ENCODE results near the gene CYREN. TPM values are rescaled to one million over a fixed set of nuclear protein-coding genes. Genes with fewer than 3 reads are reported as not detected.

Gene CYREN
- total and polyA plus RNA-seq, 9 of the 15 experiments (the other 6 are each of a cell fraction or from before 2014, with no cell fraction given) = 13.9 to 108 (median 88.8) TPM

GRCh38 chr7:135169964-135170273 is 588 bp downstream of the CYREN start (continued):
- peak in 1 of 2 experiments; percentile 10; a peak in 1 of 4 replicates for TF ChIP-seq ZMIZ1 (IDR thresholded peaks at IDR 0.05; ENCODE audit: low read depth in 2 of 2, low read length in 2 of 2)
- no peak; the same call in 1 of the 2 replicates for TF ChIP-seq CREB1 (IDR thresholded peaks at IDR 0.05)
- 0 out of 2 replicates have a peak, but pooled peaks have one; percentile 3 for TF ChIP-seq CREB1 (CRISPR knock-in tag; IDR thresholded peaks at IDR 0.05)

DNA sequence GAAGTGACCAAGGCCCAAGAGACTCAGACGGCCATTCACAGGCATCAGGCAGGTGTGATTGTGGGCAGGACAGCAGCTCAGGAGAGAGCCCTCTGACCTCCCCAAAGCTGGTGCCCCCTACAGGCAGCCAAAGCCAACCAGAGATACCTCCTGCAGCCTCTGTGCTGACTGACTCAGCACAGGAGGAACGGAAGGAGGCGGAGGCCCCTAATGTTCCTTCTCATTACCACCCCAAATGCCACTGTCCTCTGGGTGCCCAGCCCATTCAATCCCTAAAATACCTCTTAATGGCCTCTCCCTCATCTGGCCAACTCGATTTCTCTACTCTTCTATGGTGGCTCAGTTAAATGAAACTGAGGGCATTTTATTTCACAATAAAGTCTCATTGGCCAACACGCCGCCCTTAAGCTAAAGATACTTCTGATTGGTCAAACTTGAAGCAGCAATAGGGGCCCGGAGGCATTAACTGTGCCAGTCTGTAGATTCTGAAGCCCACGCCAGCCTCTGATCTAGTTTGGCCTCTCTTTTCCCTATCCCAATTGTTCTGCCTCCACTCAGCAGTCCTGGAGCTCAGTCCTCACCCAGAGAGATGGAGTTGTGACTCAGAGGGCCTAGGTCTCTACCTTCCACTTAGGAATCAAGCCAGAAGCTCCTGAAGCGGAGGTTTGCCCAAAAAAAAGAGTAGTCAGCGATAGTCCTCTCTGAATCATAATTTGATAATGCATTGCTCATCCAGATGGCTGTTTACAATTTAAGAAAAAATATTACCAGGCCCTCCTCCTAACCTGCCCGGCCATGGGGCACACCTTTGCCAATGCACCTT is 1.2 kb downstream of the CYREN start:
- peak overlapping the region; percentile 96 to 100 for H3K9ac ChIP-seq (ENCODE audit: insufficient read depth in 1 of 2, low read depth in 2 of 2, low read length in 2 of 2)
- H3K4me3 ChIP-seq = peak overlapping the region; percentile 83
- BruUV-seq (replicated peaks) = TSS peak; percentile 54
- H4K20me1 ChIP-seq (replicated peaks; ENCODE audit: control insufficient read depth, insufficient read depth, low read length) = 0 out of 2 replicates have a peak, but pooled peaks cover 5% of the 10 kb centered on the region
- intact Hi-C loops (cut with micrococcal nuclease) = loop anchor here (1.0 kb wide), 1 partner anchor 183 kb away; the partner anchor contains the start of gene AGBL3
- H2AFZ ChIP-seq (ENCODE audit: low read depth, low read length) = 0 out of 2 replicates have a peak overlapping the region, but pooled peaks have one; percentile 93
- in situ Hi-C loops (cut with MboI) = no loop called here
- peak overlapping the region; percentile 88 for H3K4me2 ChIP-seq (ENCODE audit: insufficient read depth, low read length)
- 26% methylated on average over 11 of the region's 11 CpGs for WGBS (ENCODE audit: insufficient coverage, low coverage, missing lambda C conversion rate)
- ChIA-PET CTCF (ENCODE audit: low intra/inter-chr PET ratio) (interaction anchor here (0.6 to 0.8 kb wide), 2 partner anchors 183 to 294 kb away, joined by 4 to 5 read pairs; partner anchors contain the start of gene AGBL3), POLR2A (interaction anchor here (0.6 to 1.5 kb wide), 7 partner anchors 9 to 232 kb away, joined by 3 to 11 read pairs (median 3); partner anchors contain the start of genes TMEM140 and WDR91)
- H3K27ac ChIP-seq (ENCODE audit: extremely low read depth, low read depth, low read length) = peak overlapping the region; percentile 95
- peak; percentile 81 for FAIRE-seq
- no peaks in the 10 kb centered on the region for H3K9me1 ChIP-seq (ENCODE audit: control insufficient read depth, insufficient read depth, low read length)
- H3K36me3 ChIP-seq (ENCODE audit: control insufficient read depth, insufficient read depth, low read length) = peaks cover 46% of the 10 kb centered on the region
- DNase-seq (ENCODE audit: extremely low read depth in 1 of 4, low spot score in 3 of 4) = peak; percentile 78 to 89 (median 82)
- peaks cover 33% of the 10 kb centered on the region for H3K79me2 ChIP-seq (ENCODE audit: control insufficient read depth, insufficient read depth, low read length)
- peaks cover 15 to 30% of the 10 kb centered on the region in 2 experiments; a peak in 4 of 5 replicates for H3K4me1 ChIP-seq (replicated peaks in 1 of 2; ENCODE audit: control insufficient read depth in 2 of 2, insufficient read depth in 2 of 2, low read length in 2 of 2)
- no peaks in the 10 kb centered on the region for H3K27me3 ChIP-seq (ENCODE audit: control insufficient read depth in 2 of 2, insufficient read depth in 2 of 2, low read length in 2 of 2)
- ATAC-seq = peak; percentile 74
- H3K9me3 ChIP-seq (replicated peaks; ENCODE audit: control insufficient read depth, insufficient read depth, low read depth, low read length) = 0 out of 2 replicates have a peak, but pooled peaks cover 2% of the 10 kb centered on the region
- no peak for TF ChIP-seq HES1 (IDR thresholded peaks at IDR 0.05; ENCODE audit: low read depth)
- TF ChIP-seq ADNP (tag; IDR thresholded peaks at IDR 0.05) = no peak
- TF ChIP-seq ZNF217 (CRISPR knock-in tag; IDR thresholded peaks at IDR 0.05) = no peak
- no peak for TF ChIP-seq ID3 (CRISPR knock-in tag; IDR thresholded peaks at IDR 0.05)
- TF ChIP-seq ID3 (tag; IDR thresholded peaks at IDR 0.05) = no peak
- no peak for TF ChIP-seq TAL1 (IDR thresholded peaks at IDR 0.05)
- TF ChIP-seq ZNF79 (CRISPR knock-in tag; IDR thresholded peaks at IDR 0.05; ENCODE audit: low read depth) = no peak
- 0 out of 2 replicates have a peak, but pooled peaks have one; percentile 38 for TF ChIP-seq POLR2A (conservative IDR thresholded peaks at IDR 0.05)
- TF ChIP-seq, protein P1, sequence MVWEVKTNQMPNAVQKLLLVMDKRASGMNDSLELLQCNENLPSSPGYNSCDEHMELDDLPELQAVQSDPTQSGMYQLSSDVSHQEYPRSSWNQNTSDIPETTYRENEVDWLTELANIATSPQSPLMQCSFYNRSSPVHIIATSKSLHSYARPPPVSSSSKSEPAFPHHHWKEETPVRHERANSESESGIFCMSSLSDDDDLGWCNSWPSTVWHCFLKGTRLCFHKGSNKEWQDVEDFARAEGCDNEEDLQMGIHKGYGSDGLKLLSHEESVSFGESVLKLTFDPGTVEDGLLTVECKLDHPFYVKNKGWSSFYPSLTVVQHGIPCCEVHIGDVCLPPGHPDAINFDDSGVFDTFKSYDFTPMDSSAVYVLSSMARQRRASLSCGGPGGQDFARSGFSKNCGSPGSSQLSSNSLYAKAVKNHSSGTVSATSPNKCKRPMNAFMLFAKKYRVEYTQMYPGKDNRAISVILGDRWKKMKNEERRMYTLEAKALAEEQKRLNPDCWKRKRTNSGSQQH (CRISPR knock-in tag; IDR thresholded peaks at IDR 0.05) = no peak
